ENCODE measurements around the gene ATP9B. TPM values are rescaled to one million over a fixed set of nuclear protein-coding genes. Genes with fewer than 3 reads are reported as not detected.
"Not testable (repeated sequence)": the region's sequence is repeated elsewhere in the genome, so short reads cannot be mapped to it uniquely, and the experiment has no call there.

ATP9B gene
- total RNA-seq, 1 donor from 2014 or later: 18.5 TPM

DNA sequence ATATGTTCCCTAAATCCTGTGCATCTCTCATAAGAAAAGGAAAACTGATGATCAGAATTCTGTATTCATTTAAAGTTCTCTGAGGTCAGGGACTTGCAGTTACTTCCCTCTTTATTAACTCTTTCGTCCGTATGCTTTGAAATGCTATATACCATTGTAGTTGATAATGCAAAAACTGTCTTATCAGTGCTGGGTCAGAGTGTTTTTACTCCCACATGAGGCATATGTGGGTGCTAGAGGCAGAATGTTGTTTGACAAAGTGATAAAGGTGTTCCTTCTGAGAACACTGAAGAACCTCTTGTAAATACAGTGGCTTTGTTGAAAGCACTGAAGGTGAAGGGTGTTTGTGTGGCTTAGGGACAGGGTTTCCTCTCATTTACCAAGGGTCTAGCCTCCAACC is 190.0 kb downstream of the ATP9B start:
- intact Hi-C loops (cut with DNase I): no loop called here
- no peak for DNase-seq (ENCODE audit: low spot score)

DNA sequence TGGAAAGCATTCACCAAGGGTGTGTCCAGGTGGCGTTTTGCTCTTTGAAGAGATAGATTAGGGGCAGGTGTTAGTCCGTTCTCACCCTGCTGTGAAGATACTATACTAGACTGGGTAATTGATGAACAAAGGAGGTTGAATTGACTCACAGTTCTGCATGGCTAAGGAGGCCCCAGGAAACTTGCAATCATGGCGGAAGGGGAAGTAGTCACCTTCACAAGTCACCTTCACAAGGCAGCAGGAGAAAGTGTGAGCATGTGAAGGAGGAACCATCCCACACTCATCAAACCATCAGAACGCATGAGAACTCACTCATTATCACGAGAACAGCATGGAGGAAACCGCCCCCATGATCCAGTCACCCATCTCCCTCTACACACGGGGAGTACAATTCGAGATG is 190.8 kb downstream of the ATP9B start:
- DNase-seq (ENCODE audit: low spot score): no peak
- intact Hi-C loops (cut with DNase I): no loop called here

DNA sequence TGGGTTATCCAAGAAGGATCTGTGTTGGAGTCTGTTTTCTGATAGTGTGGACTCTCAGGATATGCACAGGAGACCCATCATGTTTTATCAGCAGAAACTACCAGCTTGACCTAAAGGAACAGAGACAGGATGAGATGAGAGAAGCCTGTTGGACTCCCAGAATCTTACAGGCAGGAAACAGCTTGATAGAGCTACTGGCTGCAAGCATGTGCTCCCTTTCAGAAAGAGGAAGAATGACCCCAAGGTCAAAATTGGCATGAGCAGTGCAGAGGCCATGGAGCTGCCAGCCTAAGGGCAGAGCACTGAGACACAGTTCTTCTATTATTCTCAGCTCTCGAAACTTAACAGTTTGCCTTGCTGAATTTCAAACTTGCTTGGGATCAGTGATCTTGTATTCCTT is 191.3 kb downstream of the ATP9B start:
- no peak for DNase-seq (ENCODE audit: low spot score)
- intact Hi-C loops (cut with DNase I): no loop called here

DNA sequence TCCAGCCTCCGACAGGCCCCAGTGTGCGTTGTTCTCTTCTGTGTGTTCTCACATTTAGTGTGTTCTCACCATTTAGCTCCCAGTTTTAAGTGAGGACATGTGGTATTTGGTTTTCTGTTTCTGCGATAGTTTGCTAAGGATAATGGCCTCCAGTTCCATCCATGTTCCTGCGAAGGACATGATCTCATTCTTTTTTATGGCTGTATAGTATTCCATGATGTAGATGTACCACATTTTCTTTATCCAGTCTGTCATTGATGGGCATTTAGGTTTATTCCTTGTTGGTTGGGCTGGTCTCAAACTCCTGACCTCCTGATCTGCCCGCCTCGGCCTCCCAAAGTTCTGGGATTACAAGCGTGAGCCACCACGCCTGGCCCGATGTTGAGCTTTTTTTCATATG is 195.9 kb downstream of the ATP9B start:
- DNase-seq (ENCODE audit: low spot score); intact Hi-C loops (cut with DNase I): not testable (repeated sequence)

DNA sequence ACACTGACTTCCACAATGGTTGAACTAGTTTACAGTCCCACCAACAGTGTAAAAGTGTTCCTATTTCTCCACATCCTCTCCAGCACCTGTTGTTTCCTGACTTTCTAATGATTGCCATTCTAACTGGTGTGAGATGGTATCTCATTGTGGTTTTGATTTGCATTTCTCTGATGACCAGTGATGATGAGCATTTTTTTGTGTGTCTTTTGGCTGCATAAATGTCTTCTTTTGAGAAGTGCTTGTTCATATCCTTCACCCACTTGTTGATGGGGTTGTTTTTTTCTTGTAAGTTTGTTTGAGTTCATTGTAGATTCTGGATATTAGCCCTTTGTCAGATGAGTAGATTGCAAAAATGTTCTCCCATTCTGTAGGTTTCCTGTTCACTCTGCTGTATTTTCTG is 202.6 kb downstream of the ATP9B start:
- intact Hi-C loops (cut with DNase I); DNase-seq (ENCODE audit: low spot score): not testable (repeated sequence)

DNA sequence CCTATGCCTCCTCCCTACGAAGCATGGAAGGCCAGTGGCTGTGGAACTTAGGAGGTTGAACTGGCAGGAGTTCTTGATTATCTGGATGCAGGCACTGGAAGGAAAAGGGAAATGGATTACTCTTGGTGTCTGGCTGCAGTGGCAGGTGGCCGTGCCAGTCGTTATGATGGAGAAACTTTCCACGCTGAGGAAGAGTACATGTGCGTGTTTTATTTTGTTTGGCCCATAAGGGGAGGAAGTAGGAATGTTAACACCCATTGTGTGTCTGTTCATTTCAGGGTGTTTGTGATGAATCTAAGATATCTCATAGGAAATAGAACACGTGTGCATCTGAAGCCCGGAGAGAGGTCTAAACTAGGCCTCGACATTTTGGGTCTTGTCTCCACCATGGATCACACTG is 203.7 kb downstream of the ATP9B start:
- DNase-seq (ENCODE audit: low spot score): no peak
- intact Hi-C loops (cut with DNase I): no loop called here

DNA sequence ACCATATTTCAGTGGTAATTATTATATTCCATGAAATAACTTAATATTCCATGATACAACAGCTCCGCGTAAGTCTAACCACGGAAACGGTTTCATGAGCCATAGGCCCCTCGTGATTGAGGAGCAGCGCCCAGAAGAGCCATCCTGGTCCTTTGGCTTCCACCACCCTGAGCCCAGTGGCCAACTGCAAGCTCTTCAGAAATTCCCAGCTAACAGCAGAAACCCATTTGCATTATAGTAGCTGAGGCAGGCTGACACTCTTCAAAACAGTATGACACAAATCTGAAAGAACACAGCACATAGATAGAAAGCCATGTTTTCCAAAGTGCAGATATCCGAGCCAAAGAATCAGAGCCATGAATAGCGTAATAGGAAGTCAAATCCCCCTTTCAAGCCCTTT is 205.6 kb downstream of the ATP9B start:
- no peak for DNase-seq (ENCODE audit: low spot score)
- intact Hi-C loops (cut with DNase I): no loop called here

DNA sequence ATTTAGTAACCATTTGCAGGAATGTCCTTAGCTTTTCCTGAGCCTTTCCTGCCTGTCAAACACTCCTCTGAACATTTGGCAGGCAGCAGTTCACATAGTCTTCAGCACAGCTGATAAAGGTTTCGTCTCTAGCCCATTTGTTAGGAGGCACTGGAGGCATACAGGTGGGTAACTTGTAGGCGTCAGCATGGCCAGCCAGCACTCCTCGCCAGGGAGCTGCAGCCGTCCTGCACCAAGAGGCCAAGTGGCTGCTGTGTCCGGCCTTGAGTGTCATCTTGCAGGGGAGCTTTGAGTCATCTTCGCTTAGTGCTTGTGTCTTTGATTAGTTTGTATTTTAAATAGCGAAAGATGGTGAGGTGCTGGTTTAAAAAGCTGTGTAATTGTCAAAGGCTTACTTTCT is 206.3 kb downstream of the ATP9B start:
- no peak for DNase-seq (ENCODE audit: low spot score)
- intact Hi-C loops (cut with DNase I): no loop called here

DNA sequence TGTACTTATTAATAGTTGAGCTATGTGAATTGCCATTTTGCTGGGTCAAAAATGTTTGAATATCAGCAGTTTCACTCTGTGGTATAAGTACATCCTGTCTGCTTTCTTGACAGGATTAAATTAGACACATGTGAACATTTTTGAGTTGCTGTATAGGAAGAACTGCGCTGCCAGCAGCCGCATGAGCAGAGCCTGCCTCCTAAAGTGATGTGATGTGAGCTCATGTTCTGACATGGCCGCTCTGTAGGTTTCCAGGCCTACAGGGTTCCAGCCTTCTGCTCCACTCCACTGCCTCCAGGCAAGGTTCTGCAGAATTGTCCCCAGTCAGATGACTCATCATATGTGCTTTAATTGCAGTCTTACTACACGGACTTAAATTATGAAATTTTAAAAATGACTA is 206.8 kb downstream of the ATP9B start:
- no peak for DNase-seq (ENCODE audit: low spot score)
- intact Hi-C loops (cut with DNase I): no loop called here

DNA sequence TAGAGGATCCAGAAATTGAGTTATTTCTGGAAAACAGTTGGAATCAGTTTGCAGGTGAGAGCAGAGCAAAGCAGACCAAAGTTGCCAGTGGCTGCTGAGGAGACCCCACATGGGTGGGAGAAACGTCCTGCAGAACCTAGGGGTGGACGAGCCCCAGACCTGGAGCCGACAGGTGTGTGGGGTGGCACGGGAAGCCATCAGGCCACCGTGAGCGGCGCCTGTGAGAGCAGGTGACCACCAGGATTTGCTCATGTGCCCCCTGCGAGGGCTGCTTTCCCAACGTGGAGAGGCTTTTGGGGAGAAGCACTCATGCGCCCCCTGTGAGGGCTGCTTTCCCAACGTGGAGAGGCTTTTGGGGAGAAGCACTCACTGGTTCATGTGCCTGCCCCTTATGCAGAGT is 209.7 kb downstream of the ATP9B start:
- DNase-seq (ENCODE audit: low spot score): no peak
- intact Hi-C loops (cut with DNase I): no loop called here

DNA sequence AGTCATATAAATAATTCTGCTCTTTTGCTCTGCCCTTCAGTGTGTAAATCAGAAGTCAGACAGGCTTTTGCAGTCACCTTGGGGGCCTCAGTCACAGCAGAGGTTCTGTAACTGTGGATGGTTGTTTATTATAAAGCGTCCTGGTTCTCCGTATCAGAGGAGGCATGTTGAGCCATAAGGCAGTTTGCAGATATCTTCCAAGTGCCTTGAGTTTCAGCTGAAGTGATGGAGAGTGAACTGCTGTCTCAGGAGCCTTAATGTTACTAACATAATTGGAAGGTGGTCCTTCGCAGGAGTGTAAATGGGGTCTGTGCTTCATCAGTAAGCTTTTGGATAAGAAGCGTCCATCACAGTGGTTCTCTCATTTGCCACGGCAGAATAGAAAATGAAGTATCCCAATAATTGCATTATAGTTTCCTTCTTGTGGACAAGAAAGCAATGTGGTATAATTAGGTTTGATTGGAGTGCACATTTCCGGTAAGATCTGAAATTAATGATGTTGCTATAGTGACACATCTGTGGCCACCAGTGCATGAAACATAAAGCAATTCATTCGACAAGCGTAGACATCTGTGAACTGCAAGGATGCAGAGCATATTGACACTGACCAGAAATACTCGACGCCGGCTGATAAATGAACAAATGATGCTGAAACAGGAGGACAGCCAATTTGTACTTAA is 214.1 kb downstream of the ATP9B start:
- intact Hi-C loops (cut with DNase I): no loop called here
- DNase-seq (ENCODE audit: low spot score): no peak

DNA sequence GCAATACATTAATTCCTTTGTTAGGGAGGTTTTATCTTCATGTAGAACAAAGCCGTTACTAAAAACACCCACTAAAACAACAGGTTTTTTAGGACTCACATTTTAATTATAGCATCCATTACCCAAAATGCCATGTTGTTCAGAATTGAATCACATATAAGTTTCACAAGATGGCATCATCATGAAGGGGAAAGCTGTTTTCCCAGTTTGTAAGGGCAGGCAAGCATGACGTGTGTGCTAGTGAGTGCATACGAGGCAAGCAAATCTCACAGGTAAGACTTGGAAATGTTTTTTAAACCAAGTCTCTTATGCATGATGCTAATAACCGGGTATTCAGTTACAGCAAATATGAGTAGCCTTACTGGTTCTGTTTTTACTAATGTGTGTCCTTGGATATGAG is 214.7 kb downstream of the ATP9B start:
- DNase-seq (ENCODE audit: low spot score): no peak
- intact Hi-C loops (cut with DNase I): no loop called here

DNA sequence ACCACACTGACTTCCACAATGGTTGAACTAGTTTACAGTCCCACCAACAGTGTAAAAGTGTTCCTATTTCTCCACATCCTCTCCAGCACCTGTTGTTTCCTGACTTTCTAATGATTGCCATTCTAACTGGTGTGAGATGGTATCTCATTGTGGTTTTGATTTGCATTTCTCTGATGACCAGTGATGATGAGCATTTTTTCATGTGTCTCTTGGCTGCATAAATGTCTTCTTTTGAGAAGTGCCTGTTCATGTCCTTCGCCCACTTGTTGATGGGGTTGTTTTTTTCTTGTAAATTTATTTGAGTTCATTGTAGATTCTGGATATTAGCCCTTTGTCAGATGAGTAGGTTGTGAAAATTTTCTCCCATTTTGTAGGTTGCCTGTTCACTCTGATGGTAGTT is 216.0 kb downstream of the ATP9B start:
- intact Hi-C loops (cut with DNase I); DNase-seq (ENCODE audit: low spot score): not testable (repeated sequence)

DNA sequence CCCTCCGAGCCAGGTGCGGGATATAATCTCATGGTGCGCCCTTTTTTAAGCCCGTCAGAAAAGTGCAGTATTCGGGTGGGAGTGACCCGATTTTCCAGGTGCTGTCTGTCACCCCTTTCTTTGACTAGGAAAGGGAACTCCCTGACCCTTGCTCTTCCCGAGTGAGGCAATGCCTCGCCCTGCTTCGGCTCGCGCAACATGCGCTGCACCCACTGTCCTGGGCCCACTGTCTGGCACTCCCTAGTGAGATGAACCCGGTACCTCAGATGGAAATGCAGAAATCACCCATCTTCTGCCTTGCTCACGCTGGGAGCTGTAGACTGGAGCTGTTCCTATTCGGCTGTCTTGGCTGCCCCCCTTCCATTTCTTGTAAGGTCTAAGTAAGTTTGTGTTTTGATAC is 221.2 kb downstream of the ATP9B start:
- DNase-seq (ENCODE audit: low spot score); intact Hi-C loops (cut with DNase I): not testable (repeated sequence)

DNA sequence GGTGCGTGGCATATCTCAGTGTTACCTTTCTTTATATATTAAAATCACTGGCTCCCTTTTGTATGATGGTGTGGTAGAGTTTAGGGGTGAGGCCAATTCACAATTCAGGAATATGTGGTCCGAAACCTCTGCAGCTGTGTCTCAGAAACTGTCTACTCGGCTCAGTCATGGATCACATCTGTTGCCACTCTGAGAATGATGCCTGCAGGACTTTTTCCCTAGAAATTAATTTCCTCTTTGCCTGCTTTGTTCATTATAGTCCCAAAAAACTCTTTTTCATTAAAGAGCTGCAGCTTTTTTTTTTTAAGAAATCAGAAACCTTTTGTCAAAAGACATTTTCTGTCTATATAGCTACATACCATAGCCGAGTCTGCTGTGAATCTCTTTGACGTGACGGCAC is 221.7 kb downstream of the ATP9B start:
- no peak for DNase-seq (ENCODE audit: low spot score)
- intact Hi-C loops (cut with DNase I): no loop called here

DNA sequence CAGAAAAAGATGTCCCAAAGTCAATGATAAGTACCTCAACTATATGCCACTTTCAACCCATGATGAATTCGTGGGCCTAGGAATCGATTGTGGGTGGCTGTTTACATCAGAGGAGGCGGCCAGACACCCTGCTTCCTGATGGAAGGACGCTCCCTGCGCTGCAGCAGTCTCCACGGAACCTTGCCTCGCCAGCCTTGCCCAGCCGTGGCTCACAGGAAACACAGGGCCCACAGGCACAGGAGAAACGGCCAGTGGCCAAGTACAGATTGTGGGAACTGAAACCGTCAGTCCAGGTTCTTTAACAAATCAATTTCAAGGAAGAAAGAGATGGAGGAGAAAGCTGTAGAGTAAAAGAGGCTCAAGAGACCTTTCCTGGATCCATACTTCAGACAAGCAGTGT is 225.0 kb downstream of the ATP9B start:
- intact Hi-C loops (cut with DNase I): no loop called here
- DNase-seq (ENCODE audit: low spot score): no peak

DNA sequence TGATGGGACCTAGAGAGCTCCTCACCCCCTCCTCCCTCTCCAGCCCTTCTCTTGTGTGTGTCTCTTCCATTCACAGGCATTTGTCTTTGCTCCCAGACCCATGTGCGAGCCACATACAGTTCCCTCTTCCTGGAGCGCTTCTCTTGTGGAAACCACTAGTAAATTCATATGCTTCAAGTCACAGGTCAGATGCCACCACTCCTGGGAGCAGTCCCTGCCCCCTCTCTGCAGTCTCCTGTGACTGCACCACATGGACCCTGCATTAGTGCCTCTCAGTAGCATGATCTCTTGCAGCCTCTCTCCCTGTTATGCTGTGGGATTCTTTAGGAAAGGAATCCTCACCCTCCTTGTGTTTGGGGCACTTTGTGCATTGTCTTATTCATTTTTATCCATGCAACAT is 230.1 kb downstream of the ATP9B start:
- no peak for DNase-seq (ENCODE audit: low spot score)
- intact Hi-C loops (cut with DNase I): no loop called here

DNA sequence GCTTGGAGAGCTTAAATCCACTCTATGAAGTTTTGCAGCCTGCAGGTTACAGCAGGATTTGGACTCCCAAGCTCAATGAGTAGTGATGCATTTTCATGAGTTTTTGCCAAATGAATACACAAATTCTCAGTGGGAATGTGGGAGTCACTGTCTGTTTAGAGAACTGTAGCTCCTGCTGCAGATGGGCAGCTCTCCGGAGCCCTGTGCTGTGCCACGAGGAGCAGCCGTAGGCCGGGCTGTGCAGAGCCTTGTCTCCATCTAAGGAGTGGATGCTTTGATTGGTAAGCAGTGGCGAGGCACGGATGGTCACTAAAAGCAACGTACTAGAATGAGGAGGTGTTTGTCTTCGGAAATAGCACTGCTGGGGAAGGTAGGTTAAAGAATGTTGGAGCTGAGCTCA is 230.5 kb downstream of the ATP9B start:
- intact Hi-C loops (cut with DNase I): no loop called here

DNA sequence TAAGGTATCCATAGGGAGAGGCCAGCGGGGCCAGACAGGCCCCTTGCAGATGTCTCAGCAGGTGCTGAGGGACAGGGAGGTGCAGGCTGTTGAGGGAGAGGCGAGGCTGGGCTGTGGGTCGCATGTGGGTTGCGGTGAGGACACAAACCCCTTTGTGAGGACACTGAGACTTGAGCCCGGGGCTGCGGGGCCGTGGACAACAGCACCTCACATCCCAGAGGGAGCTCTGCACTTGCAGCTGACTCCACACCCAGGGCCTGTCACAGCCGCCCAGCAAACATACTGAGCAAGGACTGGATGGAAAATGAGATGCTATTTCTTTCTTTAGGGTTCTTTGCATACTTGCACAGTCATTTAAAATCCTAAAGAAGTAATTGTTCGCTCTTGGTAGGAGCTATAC is 231.2 kb downstream of the ATP9B start:
- intact Hi-C loops (cut with DNase I): no loop called here
- no peak for DNase-seq (ENCODE audit: low spot score)

More for the DNA sequence above, 230.5 kb downstream of the ATP9B start:
- no peak for DNase-seq (ENCODE audit: low spot score)

DNA sequence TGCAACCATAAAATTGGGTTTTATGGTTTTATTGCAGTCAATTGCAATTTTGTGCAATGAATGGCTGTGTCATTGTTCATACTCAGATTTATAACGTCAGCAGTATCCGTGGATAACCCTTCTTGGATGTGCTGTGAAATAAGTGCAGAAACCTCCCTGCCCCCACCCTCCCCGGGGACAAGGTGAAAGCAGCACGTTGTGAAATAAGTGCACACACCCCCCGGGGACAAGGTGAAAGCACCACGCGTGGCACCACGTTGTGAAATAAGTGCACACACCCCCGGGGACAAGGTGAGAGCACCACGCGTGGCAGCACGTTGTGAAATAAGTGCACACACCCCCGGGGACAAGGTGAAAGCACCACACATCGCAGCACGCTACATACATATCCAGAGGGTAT is 232.9 kb downstream of the ATP9B start:
- intact Hi-C loops (cut with DNase I): no loop called here
- DNase-seq (ENCODE audit: low spot score): no peak

DNA sequence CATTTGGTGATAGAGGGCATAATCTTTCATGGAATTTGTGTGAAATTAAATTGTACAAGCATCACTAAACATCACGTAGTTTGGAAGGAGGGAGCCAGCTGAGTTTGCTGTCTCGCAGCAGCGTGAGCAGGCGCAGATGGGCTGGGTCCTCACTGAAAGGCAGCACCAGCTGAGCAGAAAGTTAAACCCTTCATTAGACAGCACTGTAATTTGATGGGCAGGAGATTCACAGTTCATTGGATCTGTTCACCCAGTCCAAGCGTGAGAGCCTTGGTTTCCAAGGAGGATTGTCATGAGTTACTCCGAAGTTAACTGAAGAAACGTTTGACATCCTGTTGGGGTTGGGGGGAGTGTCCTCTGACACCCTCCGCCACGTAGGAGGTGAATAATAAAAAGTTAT is 236.7 kb downstream of the ATP9B start:
- intact Hi-C loops (cut with DNase I): no loop called here
- no peak for DNase-seq (ENCODE audit: low spot score)

Measured in cardiac septum (tissue), 1 donor.